ENCODE results near the gene MEFV.
"Not testable (repeated sequence)": the region's sequence is repeated elsewhere in the genome, so short reads cannot be mapped to it uniquely, and the experiment has no call there.

MEFV gene

GRCh38 chr16:3256146-3256865 is at the start of gene MEFV:
Gene MEFV, minus strand, starts transcription at chr16:3256633. Its CDS starts 46 bp downstream, at chr16:3256587.
- no peak for DNase-seq (ENCODE audit: low spot score)

GRCh38 chr16:3306078-3306477 is 49.6 kb upstream of the MEFV start:
- DNase-seq (ENCODE audit: low spot score) = no peak

GRCh38 chr16:3305109-3306068 is 49.0 kb upstream of the MEFV start, which contains the start of the genes TIGD7 and ZNF75A:
Gene TIGD7, minus strand, starts transcription at chr16:3305430. Its CDS starts 4,816 bp downstream, at chr16:3300614.
Gene ZNF75A, plus strand, starts transcription at chr16:3305497. Its CDS starts 2,932 bp downstream, at chr16:3308429.
- peak; percentile 93 for DNase-seq (ENCODE audit: low spot score)

GRCh38 chr16:3304370-3304769 is 47.9 kb upstream of the MEFV start:
- DNase-seq (ENCODE audit: low spot score) = no peak

GRCh38 chr16:3295783-3296182 is 39.4 kb upstream of the MEFV start:
- DNase-seq (ENCODE audit: low spot score) = no peak

- peak; percentile 27 for DNase-seq (ENCODE audit: low spot score)
Observed at GRCh38 chr16:3295209-3295608, 38.8 kb upstream of the MEFV start.

- no peak for DNase-seq (ENCODE audit: low spot score)
Observed at GRCh38 chr16:3292604-3293003, 36.2 kb upstream of the MEFV start.

GRCh38 chr16:3289998-3290673 is 33.7 kb upstream of the MEFV start:
- no peak for DNase-seq (ENCODE audit: low spot score)

GRCh38 chr16:3285131-3285530 is 28.7 kb upstream of the MEFV start:
- no peak for DNase-seq (ENCODE audit: low spot score)

- DNase-seq (ENCODE audit: low spot score) = no peak
Observed at GRCh38 chr16:3283543-3284447, 27.4 kb upstream of the MEFV start.

GRCh38 chr16:3282730-3283542 is 26.5 kb upstream of the MEFV start, which contains the start of gene ZNF263:
Gene ZNF263, plus strand, starts transcription at chr16:3283491. Its CDS starts 328 bp downstream, at chr16:3283819.
- peak; percentile 94 for DNase-seq (ENCODE audit: low spot score)

GRCh38 chr16:3282103-3282729 is 25.8 kb upstream of the MEFV start:
- DNase-seq (ENCODE audit: low spot score) = peak; percentile 78

- no peak for DNase-seq (ENCODE audit: low spot score)
Observed at GRCh38 chr16:3281222-3281820, 24.9 kb upstream of the MEFV start.

GRCh38 chr16:3276679-3277078 is 20.2 kb upstream of the MEFV start:
- DNase-seq (ENCODE audit: low spot score) = no peak

- no peak for DNase-seq (ENCODE audit: low spot score)
Observed at GRCh38 chr16:3274947-3275346, 18.5 kb upstream of the MEFV start.

GRCh38 chr16:3274490-3274889 is 18.1 kb upstream of the MEFV start:
- no peak for DNase-seq (ENCODE audit: low spot score)

GRCh38 chr16:3271281-3271680 is 14.8 kb upstream of the MEFV start:
- DNase-seq (ENCODE audit: low spot score) = not testable (repeated sequence)

GRCh38 chr16:3270718-3271117 is 14.3 kb upstream of the MEFV start:
- not testable (repeated sequence) for DNase-seq (ENCODE audit: low spot score)

- no peak for DNase-seq (ENCODE audit: low spot score)
Observed at GRCh38 chr16:3268294-3268693, 11.9 kb upstream of the MEFV start.

All from iPS-NIHi11 (cell line).